GM18873 (cell line): Measurements from ENCODE around the gene ARL17B.
"Not testable (repeated sequence)": the region's sequence is repeated elsewhere in the genome, so short reads cannot be mapped to it uniquely, and the experiment has no call there.

Experiments used
- ATAC-seq: cut with Tn5 transposase; IDR thresholded peaks from one replicate; pipeline ENCODE4 v1.9.1; 2021; ENCODE audit warnings: mild to moderate bottlenecking, moderate library complexity, moderate number of reproducible peaks; ENCODE audit not compliant: unreplicated experiment, low FRiP score

Gene ARL17B

GRCh38 chr17:46361755-46362154 is at the start of gene ARL17B:
ARL17B (minus strand) TSS chr17:46361766; CDS start chr17:46358397, 3,369 bp downstream.
- peak; percentile 83 for ATAC-seq

GRCh38 chr17:46409864-46410263 is 48.3 kb upstream of the ARL17B start:
- ATAC-seq: not testable (repeated sequence)

- ATAC-seq: not testable (repeated sequence)
Measured at GRCh38 chr17:46407155-46407554, 45.6 kb upstream of the ARL17B start.

GRCh38 chr17:46401033-46401787 is 39.6 kb upstream of the ARL17B start:
- not testable (repeated sequence) for ATAC-seq

- ATAC-seq: not testable (repeated sequence)
Measured at GRCh38 chr17:46400543-46400942, 39.0 kb upstream of the ARL17B start.

- not testable (repeated sequence) for ATAC-seq
Measured at GRCh38 chr17:46399993-46400392, 38.4 kb upstream of the ARL17B start.

- not testable (repeated sequence) for ATAC-seq
Measured at GRCh38 chr17:46396292-46396691, 34.7 kb upstream of the ARL17B start.

GRCh38 chr17:46393702-46394101 is 32.1 kb upstream of the ARL17B start:
- not testable (repeated sequence) for ATAC-seq

- ATAC-seq: not testable (repeated sequence)
Measured at GRCh38 chr17:46385491-46385890, 23.9 kb upstream of the ARL17B start.

GRCh38 chr17:46383118-46383517 is 21.6 kb upstream of the ARL17B start:
- ATAC-seq: not testable (repeated sequence)

- ATAC-seq: not testable (repeated sequence)
Measured at GRCh38 chr17:46373418-46373817, 11.9 kb upstream of the ARL17B start.

- ATAC-seq: not testable (repeated sequence)
Measured at GRCh38 chr17:46372236-46373229, 11.0 kb upstream of the ARL17B start.

GRCh38 chr17:46367520-46367919 is 6.0 kb upstream of the ARL17B start:
- ATAC-seq: not testable (repeated sequence)

GRCh38 chr17:46361145-46361735 is 326 bp downstream of the ARL17B start:
- peak; percentile 28 for ATAC-seq

- ATAC-seq: not testable (repeated sequence)
Measured at GRCh38 chr17:46353856-46354255, 7.7 kb downstream of the ARL17B start.

- not testable (repeated sequence) for ATAC-seq
Measured at GRCh38 chr17:46349060-46349459, 12.5 kb downstream of the ARL17B start.

GRCh38 chr17:46348345-46348744 is 13.2 kb downstream of the ARL17B start:
- not testable (repeated sequence) for ATAC-seq

GRCh38 chr17:46342131-46342530 is 19.4 kb downstream of the ARL17B start:
- ATAC-seq: not testable (repeated sequence)

GRCh38 chr17:46341220-46341619 is 20.3 kb downstream of the ARL17B start:
- ATAC-seq: not testable (repeated sequence)

GRCh38 chr17:46294831-46295230 is 66.7 kb downstream of the ARL17B start, which contains the start of gene LRRC37A:
LRRC37A (plus strand) TSS chr17:46295131; CDS start chr17:46295134, 3 bp downstream.
- not testable (repeated sequence) for ATAC-seq
